ENCODE measurements around the gene ATG16L1.

The ATG16L1 gene

DNA sequence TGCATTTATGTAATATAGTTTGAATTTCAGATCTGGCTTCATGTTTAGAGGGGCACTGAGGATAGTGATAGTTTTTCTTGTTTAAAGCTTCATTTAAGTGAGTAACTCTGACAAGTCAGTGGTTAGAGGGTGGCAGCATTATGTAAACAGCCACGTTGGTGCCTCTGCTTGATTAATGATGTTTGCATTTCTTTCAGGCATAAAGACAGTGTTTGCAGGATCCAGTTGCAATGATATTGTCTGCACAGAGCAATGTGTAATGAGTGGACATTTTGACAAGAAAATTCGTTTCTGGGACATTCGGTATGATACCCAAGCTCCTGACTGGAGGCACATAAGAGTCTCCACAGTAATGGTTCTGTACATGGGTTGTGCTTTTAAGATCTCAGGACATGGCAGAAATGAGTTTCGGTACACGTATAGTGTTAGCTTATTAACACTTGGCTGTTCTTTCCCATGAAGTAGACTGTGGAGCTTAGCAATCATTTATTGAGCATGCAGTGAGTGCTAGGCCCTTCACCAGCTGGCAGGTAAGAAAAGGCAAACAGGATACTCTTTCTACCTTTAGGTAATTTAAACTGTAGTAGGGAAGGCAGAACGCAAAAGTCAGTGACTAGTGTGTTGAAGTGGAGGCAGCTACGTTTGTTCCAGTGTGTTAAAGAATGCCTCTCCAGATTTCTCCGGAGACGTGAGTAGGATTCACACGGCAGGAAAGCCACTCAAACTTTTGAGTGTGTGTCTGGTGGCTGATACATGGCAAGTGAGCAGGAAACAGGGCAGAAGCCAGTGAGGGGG is 38.8 kb downstream of the ATG16L1 start:
- DNase-seq (ENCODE audit: low read depth) = no peak

DNA sequence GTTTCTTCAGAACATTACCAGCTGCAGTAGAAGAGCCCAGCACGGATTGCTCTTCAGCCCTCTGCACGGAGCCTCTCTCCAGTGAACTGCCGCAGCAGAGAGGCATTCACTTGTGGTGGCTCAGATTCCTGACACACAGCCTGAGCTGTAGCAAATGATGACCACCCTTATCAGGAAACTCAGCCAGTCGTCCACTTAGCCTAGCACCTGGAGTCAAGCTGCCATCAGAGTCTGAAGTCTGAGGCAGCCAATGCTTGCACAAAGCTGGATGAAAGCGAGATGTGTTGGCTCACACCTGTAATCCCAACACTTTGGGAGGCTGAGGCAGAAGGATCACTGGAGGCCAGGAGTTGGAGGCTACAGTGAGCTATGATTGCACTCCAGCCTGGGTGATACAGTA is 44.4 kb downstream of the ATG16L1 start:
- DNase-seq (ENCODE audit: low read depth) = no peak

DNA sequence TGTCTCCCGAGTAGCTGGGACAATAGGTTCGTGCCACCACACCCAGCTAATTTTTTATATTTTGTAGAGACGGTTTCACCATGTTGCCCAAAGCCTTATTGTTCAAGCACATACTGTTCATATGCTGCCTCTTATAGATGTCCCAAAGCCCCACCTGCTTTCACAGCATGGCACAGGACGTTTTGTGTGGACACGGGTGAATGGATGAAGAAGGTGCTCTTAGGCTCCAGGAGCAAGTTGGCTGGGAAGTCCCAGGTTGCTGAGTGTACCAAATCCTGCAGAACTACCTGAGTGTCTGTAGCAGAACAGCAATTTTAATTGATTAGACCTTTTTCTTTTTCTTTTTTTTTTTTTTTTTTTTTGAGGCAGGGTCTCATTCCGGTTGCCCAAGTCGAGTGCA is 45.6 kb downstream of the ATG16L1 start:
- no peak for DNase-seq (ENCODE audit: low read depth)

DNA sequence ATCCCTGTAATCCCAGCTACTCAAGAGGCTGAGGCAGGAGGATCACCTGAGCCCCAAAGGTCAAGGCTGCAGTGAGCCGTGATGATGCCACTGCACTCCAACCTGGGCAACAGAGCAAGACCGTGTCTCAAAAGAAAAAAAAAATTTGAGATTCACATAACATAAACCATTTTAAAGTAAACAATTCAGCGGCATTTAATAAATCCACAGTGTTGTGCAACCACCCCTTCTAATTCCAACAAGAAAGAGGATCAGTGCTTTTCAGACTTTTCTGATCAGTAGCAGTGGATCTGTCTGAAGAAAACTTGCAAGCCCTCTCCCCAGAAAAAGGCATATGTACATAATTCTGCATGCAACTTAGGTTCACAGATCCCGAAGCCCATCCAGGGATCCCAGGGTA is 48.9 kb downstream of the ATG16L1 start:
- no peak for DNase-seq (ENCODE audit: low read depth)

DNA sequence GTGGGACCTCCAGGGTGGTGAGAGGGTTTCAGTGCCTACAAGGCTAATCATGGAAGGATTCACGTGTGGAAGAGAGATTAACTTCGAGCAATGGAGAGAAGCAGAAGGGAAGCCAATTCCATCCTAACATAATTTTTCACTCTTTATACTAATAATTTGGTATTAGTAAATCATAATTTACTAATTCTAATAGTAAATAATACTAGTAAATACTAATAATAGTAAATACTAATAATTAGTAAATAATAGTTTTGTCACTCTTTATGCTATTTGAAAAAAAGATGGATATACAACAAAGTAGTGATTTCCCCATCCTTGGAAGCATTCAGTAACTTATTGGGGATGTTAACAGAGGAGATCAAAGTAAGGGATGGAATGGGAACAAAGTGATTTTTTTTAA is 49.8 kb downstream of the ATG16L1 start:
- DNase-seq (ENCODE audit: low read depth) = no peak

DNA sequence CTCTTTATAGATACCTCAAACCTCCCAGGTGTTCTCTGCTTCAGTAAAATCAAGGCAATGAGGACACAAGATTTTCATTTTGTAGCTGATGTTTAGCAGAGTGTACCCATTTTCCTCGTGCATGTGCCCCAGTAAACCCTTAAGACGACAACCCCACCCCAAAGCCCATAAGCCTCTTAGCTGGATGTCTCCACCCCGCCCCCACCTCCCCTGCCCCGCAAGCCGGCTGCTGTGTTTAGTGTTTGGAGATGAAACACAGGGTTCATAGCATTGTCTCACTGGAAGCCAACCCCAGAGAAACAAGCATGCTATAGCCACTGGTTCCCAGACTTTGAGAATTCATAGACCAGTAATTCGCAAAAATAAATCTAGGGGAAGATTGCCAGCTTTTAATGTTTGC is 50.3 kb downstream of the ATG16L1 start:
- no peak for DNase-seq (ENCODE audit: low read depth)

DNA sequence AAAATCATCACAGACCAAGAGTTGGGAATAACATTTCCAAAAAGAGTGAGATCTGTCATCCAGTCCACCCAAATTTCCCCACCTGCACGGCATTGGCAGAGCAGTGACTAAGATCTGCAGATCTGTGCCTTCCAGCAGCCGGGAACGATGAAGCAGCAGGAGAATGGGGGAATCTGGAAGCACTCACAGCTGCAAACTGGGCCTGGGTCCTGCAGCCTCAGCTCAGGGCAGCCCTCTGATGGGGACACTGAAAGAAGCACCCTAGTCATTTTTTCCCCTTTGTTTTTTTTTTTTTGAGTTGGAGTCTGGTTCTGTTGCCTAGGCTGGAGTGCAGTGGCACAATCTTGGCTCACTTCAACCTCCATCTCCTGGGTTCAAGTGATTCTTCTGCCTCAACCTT is 51.8 kb downstream of the ATG16L1 start:
- DNase-seq (ENCODE audit: low read depth) = no peak

DNA sequence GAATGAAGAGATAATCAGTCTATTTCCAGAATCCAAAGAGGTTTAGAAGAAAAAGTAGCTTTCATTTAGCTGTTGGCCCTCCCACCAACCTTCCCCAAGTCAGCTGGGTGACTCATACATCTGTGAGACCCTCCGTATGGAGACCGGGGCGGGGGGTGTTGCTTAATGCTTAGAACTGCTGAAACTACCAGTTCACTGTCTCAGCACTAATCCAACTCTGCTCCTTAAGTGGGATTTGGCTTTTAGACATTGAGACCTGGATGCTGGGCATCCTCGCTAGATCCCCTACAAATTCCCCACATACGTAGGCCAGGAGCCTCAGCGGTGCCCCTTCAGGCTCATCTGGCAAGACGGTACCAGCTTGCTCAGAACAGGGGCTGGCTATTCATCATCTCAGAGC is 56.1 kb downstream of the ATG16L1 start, which contains the start of gene SAG:
Gene SAG, plus strand, starts transcription at position 252 of the 400 bp plus-strand sequence. CDS start 1,374 bp downstream, outside the sequence.
- DNase-seq (ENCODE audit: low read depth) = no peak

DNA sequence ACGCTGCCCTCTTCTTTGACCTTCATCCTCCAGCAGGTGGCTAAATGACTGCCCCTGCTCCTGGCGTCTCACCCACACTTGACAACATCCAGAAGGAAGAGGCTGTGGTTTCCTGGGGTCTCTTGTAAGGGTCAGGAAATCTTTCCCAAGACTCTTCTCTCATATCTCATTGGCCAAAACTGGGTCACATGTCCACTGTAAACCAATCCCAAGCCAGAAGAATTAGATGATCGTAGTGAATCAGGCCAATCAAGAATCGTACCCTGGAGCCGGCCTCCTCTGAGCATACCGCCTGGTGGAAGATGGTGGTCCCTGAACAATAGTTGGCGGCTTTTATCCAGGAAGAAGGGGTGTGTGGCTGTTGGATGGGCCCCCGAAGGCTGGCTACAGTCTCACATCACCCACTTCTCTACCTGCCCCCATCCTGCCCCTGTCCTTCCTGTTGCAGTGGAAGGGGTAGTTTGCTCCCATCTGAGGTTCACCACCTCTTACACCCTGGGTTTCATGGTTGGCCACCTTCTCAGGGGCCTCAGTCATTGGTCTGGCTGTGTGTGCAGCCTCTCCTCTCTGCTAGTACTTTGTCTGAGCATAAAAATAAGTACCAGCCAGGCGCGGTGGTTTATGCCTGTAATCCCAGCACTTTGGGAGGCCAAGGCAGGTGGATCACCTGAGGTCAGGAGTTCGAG is 59.9 kb downstream of the ATG16L1 start:
- no peak for DNase-seq (ENCODE audit: low read depth)

DNA sequence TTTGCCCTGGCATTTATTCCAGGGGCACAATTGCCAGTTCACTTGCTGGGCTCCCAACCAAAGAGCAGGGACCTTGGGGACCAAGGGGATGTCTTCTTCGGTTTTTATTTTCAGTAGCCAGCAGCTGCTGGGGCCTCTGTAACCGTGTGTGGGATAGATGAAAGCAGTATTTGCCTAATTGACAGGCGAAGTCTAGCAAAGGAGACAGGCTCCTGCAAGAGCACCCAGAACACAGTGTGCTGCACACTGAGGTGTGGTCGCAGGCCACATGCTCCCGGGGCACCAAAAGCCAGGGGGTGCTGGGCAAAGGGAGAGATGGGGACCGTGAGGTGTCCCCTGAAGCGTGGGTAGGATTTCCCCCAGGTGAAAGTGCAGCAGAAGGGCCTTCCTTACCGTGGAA is 61.4 kb downstream of the ATG16L1 start:
- DNase-seq (ENCODE audit: low read depth) = no peak

DNA sequence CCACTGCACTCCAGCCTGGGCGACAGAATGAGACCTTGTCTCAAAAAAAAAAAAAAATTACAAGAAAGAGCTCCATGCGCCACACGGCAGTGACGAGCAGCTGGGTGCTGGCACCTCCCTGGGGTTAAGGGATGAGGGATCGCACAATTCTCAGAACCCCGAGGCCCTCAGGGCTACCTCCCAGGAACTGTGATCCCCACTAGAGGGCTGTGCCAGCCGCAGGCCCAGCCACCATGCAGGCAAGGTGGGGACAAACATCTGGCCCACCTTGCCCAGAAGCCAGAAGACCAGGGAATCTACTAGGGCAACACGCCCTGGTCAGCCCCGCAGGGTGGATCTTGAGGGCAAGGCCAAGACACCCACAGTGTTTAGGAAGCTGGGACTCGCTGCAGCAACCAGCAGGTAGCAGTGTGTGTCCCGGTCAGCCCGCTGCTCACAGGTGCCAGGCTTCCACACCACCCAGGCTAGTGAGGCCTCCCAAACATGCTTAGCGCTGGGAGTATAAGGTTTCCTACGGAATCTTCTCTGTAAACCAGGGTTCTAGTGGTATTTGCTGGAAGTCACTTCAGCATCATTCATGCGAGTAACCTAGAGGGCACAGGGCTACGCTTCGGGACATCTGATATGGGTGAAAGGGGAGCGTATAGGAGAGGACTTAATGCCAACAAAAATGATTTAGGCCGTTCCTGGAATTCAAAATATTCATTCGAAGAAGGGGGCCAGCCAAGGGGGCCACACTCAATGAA is 62.9 kb downstream of the ATG16L1 start:
- DNase-seq (ENCODE audit: low read depth) = no peak

DNA sequence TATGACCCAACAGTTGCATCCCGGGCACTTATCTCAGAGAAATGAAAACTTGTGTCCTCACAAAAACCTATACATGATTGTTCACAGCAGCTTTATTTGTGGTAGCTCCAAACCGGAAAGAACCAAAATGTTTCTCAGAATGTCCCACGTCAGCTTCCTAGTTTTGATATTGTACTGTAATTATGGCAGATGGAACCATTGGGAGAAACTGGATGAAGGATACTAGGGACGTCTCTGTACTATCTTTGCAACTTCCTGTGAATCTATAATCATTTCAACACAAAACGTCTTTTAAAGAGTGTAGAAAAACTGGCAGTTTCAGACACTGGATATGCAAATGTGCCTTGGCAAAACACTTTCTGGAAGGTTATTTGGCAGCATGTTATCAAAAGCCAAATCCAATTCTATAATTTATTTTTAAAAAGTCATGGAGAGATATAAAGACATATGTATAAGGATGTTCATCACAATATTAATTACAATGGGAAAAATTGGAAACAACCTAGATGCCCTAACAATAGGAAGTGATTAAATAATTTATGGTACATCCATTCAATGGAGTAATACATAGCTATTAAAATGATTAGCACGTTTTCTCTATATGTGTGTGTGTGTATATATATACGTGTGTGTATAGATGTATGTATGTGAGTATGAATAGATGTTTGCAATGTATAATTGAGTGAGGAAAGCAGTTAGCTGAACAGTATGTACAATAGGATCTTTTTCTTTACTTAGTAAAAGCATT is 65.9 kb downstream of the ATG16L1 start:
- no peak for DNase-seq (ENCODE audit: low read depth)

DNA sequence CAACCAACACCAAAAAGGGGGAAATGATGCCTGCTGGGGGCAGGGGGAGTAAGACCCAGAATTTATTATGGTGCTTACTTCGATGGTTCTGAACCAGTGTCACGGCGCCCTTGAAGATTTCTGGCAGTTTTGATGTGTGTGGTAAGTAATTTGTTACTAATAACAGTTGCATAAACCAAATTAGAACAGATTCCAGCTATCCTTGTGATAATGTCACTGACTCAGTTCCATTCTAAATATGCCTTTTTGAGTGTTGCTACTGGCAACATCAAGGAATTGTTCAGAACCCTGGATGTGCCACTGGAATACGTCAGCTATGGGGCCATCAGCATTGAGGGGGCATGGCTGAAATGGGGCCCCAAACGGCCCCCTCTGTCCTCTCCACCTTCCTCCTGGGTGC is 67.8 kb downstream of the ATG16L1 start:
- no peak for DNase-seq (ENCODE audit: low read depth)

DNA sequence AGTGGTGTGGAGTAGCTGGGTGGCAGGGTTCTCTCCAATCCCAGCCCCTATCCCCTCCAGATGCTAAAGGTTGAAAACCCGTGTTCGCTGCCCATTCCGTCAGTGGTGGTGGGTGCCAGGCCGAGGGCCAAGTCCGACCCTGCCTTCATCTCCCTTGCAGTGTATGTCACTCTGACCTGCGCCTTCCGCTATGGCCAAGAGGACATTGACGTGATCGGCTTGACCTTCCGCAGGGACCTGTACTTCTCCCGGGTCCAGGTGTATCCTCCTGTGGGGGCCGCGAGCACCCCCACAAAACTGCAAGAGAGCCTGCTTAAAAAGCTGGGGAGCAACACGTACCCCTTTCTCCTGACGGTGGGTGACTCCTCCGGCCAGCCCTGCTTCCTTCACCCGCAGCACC is 69.0 kb downstream of the ATG16L1 start:
- DNase-seq (ENCODE audit: low read depth) = no peak

DNA sequence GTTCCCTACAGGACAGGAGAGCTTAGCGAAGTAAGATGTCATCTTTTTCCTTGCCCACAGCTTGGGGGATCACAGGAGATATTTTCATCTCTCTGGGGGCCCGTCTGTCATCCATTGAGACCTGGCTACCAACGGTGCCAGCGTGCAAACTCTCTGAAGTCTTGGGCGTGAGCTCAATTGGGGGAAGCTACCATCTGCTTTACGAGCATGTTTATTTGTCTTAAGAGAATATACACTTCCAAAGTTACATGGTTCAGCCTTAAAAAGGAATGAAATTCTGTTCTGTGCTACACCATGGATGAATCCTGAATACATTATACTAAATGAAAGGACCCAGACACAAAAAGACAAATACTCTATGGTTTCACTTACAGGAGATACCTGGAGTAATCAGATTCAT is 69.7 kb downstream of the ATG16L1 start:
- DNase-seq (ENCODE audit: low read depth) = no peak

DNA sequence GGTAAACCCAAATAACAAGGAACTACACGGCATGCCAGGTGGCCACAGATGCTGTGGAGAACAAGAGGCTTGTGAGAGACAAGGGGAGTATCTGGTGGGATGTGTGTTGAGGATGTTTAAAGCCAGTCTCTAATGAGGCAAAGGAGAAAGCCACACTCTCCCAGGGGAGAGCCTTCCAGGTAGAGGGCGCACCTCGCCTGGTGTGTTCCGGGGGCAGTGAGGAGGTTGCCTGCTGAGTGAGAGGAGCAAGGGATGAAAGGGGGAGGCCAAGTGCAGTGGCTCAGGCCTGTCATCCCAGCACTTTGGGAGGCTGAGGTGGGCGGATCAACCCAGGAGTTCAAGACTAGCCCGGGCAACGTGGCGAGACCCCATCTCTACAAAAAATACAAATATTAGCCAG is 72.4 kb downstream of the ATG16L1 start:
- DNase-seq (ENCODE audit: low read depth) = no peak

DNA sequence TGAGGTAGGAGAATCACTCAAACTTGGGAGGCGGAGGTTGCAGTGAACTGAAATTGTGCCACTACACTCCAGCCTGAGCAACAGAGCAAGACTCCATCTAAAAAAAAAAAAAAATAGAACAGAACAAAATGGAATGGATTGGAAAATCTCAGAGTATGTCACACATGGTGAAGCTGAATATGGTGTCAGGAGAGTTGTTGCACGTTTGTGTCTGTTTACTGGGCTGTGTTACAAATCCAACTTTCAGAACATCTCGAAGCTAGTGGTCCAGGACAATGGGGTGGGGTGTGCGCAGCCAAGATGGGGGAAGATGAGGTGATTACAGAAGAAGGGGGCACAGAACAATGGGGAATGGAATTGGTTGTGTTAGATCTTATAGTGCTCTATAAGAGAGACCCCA is 73.8 kb downstream of the ATG16L1 start:
- no peak for DNase-seq (ENCODE audit: low read depth)

DNA sequence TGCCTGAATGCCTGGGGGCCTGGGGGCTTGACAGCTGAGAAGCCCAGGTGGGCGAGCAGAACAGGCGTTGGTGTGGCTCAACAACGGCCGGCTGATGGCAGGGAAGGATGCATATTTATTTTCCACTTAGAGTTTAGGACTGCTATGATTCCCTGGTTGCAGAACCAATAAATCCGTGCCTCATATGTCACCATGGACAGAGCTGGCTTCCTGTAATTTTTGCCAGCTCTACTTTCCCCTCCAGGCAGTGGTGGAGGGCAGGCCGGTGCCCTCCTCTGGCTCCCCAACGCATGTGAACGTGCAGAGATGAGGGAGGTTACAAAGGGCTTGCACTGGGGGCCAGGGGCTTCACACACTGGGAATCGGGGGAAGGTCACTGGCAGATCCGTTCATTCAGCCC is 74.3 kb downstream of the ATG16L1 start:
- no peak for DNase-seq (ENCODE audit: low read depth)

DNA sequence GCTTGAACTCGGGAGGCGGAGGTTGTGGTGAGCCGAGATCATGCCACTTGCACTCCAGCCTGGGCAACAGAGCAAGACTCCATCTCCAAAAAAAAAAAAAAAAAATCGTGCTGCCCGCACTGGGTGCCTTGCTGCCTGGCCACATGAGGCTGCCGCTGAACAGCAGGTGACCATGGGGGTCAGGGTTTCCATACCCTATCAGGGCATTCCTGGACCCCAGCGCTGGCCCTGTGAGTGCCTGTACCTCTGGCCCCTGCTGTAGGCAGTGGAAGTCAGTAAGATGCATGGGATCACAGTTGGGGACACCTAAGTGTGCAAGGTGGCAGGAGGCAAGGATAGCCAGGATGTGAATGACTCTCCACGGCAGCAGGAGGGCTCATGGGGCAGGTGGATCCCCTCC is 75.0 kb downstream of the ATG16L1 start:
- DNase-seq (ENCODE audit: low read depth) = no peak

DNA sequence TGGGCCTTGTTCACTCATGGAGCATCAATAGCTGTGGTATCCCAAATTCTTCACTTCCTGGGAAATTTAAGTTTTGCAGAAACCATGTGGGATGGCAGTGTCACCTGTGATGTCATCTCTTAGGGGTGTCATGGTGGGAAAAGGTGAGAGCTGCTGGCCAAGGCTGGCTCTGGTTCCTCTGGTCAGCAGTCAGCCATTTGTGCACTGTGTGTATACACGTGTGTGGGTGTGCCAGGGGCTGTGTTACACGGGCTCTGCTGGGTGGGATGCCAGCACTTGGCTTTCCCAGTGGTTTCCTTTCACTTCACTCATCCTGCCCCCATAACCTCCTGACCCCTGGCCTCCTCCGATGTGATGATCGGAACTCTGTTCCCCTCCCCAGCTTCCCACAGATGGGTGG is 77.4 kb downstream of the ATG16L1 start:
- no peak for DNase-seq (ENCODE audit: low read depth)

DNA sequence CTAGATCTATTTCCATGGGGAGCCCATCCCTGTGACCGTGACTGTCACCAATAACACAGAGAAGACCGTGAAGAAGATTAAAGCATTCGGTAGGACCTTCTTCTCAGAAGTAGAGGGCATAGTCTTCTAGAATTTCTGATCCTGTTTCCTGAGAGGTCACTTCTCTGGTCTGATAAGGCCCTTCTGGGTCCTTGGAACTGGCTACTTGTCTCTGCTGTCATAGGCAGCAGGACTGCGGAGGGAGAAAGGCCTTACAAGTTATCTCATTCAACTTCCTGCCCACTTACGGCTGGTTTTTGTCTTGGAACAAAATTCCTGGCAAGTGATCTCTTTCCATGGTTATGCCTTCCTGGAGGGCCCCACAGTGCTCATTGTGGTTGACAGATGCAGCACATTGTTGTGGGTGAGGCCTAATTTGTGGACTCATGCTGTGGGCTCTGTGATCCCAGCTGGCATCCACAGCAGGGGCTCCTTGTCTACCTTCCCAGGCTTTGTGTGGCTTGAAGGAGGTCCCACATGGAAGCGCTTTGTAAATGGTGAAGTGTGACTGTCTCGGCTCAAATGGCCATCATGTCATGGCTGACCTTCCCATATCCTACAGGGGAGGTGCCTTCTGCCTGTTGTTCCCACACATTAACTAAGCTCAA is 78.1 kb downstream of the ATG16L1 start:
- no peak for DNase-seq (ENCODE audit: low read depth)

DNA sequence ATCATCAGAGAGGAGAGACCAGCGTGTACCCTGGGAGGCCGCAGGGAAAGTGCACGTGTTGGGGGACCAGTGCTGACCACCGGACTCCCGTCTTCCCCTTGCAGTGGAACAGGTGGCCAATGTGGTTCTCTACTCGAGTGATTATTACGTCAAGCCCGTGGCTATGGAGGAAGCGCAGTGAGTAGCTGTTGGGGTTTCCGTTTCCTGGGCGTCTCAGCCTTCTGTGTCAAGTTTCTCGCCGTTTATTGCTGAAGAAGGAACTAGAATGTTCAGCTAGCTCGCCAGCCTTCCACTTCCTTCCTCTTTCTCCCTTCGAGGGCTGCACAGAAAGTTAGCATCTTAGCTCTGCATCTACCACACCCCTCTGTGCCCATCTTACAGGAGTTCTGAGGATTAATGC is 80.1 kb downstream of the ATG16L1 start:
- DNase-seq (ENCODE audit: low read depth) = no peak
